ENCODE measurements around the gene ADGRD1.

ADGRD1 gene

DNA sequence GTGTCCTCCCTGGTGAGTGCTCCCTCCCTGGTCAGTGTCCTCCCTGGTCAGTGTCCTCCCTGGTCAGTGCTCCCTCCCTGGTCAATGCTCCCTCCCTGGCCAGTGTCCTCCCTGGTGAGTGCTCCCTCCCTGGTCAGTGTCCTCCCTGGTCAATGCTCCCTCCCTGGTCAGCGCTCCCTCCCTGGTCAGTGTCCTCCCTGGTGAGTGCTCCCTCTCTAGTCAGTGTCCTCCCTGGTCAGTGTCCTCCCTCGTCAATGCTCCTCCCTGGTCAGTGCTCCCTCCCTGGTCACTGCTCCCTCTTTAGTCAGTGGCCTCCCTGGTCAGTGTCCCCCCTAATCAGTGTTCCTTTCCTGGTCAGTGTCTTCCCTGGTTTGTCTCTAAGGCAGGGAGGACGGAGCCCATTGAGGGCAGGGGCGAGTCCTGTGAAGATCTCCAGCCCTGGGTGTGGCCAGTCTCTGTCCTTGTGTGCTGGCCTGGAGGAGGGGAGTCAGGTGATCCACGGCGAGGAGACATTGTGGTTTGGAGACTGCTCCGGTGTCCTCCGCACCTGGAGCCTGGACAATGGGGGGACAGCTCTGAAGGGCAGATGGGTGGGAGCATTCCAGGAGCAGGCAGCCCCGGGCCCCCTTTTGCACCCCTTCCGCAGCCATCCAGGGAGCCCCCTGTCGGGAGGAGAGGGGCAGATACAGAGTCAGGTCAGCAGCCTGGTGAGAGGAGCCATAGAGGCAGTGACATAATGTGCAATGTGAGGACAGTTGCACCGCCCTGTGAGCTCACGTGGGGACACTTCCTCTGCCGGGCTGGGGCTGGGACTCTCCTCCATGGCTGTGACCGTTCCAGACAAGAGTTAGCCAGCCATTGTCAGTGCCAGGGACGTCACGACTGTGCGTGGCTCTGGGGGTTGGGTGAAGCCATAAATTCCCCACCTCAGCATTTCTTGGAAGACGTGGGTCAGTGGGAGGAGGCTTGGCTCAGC lies 93.4 kb downstream of the ADGRD1 start:
- Mint-ChIP-seq H3K4me1 (ENCODE audit: low read depth) (no peaks in the 10 kb centered on the region), H3K4me3 (no peak overlapping the region), H3K36me3 (ENCODE audit: low read depth) (no peaks in the 10 kb centered on the region), H3K27ac (no peak overlapping the region), H3K27me3 (ENCODE audit: low read depth) (no peaks in the 10 kb centered on the region), H3K9me3 (no peaks in the 10 kb centered on the region)

DNA sequence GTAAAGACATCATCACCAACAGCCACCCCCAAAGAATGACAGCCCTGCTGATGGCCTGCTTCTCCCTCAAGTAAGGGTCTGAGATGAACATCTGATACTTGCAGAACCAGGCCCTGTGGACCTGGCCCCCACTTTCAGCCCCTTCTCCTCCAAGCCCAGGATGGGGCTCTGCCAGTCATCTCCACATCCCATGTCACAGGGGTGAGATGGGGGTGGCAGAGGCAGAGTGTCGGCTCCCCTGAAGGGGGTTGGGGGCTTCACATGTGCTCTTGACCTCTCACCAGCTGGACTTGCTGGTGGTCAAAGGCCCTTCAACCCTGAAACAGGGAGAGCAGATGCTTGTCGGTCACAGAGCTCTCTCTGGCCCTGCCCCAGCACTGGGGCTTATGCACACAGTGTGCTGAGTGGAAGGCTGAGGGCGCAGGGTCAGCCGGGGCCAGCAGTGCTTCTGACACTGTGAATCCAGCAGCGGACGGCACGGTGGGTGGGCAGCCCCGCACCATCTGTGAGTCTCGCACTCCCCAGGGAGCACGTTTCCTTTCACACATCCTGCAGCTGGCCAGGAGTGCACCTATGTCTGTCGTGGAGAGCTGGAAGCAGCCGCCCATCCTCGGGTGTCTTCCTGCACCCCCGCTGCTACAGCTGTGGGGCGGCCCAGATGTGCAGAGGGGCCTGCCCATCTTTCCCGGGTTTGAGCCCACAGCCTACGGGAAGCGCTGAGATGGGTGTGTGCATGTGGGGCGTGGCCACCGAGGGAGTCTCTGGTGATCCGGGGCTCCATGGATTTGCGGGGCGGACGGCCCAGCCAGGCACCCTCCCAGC lies 94.3 kb downstream of the ADGRD1 start:
- no peaks in the 10 kb centered on the region for H3K36me3 Mint-ChIP-seq (ENCODE audit: low read depth)
- H3K27me3 Mint-ChIP-seq (ENCODE audit: low read depth) = no peaks in the 10 kb centered on the region
- no peaks in the 10 kb centered on the region for H3K9me3 Mint-ChIP-seq
- no peak overlapping the region for H3K4me3 Mint-ChIP-seq
- no peaks in the 10 kb centered on the region for H3K4me1 Mint-ChIP-seq (ENCODE audit: low read depth)
- no peak overlapping the region for H3K27ac Mint-ChIP-seq

DNA sequence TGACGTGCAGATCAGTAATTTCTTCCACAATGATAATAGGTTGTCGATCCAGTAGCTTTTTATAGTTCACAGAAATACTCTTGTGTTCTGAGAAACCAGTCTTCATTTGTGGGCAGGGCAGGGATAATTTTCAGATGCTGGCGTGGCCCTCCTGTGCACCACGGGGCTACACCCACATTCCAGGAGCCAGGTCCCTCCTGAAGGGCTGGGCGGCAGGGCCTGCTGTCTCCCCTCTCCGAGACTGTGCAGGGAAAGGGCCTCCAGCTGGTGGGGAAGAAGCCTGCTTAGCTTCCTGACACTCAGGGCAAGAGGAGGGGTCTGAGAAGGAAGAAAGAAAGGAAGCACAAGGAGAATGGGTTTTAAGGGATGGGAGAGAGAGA lies 94.9 kb downstream of the ADGRD1 start:
- Mint-ChIP-seq H3K4me3 (no peak overlapping the region), H3K9me3 (no peaks in the 10 kb centered on the region), H3K27me3 (ENCODE audit: low read depth) (no peaks in the 10 kb centered on the region), H3K4me1 (ENCODE audit: low read depth) (no peaks in the 10 kb centered on the region), H3K36me3 (ENCODE audit: low read depth) (no peaks in the 10 kb centered on the region), H3K27ac (no peak overlapping the region)

DNA sequence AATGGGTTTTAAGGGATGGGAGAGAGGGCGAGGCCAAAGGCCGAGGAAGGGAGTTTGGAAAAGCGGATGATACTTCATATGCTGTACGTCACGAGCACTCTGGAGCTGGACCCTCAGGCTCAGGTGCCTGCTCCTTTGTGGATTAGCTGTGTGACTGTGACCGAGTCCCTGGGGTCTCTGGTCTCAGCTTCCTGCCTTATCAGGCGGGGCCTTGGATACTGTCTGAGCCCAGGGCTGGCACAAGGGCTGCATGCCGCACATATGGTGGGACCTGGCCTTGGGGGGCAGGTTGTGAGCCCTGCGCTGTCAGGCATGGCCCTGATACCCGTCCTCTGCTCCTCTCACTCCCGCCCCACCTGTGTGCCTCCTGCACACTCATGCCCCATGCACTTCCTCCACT lies 95.3 kb downstream of the ADGRD1 start:
- Mint-ChIP-seq H3K27me3 (ENCODE audit: low read depth) (no peaks in the 10 kb centered on the region), H3K4me1 (ENCODE audit: low read depth) (no peaks in the 10 kb centered on the region), H3K9me3 (no peaks in the 10 kb centered on the region), H3K4me3 (no peak overlapping the region), H3K27ac (no peak overlapping the region), H3K36me3 (ENCODE audit: low read depth) (no peaks in the 10 kb centered on the region)

DNA sequence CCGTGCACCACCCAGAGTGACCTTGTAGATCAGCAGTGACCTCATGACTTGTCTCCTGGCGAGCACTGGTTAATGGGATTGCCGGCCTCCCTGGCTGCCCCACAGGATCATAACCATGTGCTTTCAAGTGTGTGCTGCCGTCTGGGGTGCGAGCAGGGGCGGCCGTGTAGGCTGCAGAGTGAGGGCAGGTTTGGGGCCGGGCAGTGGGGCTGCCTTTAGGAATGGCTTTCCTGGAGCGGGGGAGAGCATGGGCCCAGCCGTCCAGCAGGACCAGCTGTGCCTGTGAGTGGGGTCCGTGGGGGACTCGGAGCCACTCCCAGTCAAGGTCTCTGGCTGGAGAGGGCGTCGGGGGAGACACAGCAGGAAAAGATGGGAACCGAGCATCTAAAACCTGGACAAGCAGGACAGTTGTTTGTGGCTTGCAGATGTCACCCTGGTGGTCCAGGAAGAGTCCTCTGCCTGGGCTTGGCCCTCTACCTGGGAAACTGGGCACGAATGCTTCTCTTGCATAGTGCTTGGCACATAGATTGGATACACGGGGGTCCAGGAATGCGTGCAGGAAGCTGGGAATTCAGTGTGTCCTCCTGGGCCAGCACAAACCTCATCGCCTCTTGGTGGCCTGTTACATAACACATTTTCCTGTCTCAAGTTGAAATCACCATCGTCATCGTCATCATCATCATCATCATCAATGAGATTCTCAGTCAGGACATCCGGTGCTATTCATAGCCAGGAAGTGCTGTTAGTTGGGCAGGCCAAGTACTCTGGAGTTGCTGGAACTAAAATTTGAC lies 96.0 kb downstream of the ADGRD1 start:
- Mint-ChIP-seq H3K27me3 (ENCODE audit: low read depth) (no peaks in the 10 kb centered on the region), H3K9me3 (no peaks in the 10 kb centered on the region), H3K27ac (no peak overlapping the region), H3K4me1 (ENCODE audit: low read depth) (no peaks in the 10 kb centered on the region), H3K4me3 (no peak overlapping the region), H3K36me3 (ENCODE audit: low read depth) (no peaks in the 10 kb centered on the region)

DNA sequence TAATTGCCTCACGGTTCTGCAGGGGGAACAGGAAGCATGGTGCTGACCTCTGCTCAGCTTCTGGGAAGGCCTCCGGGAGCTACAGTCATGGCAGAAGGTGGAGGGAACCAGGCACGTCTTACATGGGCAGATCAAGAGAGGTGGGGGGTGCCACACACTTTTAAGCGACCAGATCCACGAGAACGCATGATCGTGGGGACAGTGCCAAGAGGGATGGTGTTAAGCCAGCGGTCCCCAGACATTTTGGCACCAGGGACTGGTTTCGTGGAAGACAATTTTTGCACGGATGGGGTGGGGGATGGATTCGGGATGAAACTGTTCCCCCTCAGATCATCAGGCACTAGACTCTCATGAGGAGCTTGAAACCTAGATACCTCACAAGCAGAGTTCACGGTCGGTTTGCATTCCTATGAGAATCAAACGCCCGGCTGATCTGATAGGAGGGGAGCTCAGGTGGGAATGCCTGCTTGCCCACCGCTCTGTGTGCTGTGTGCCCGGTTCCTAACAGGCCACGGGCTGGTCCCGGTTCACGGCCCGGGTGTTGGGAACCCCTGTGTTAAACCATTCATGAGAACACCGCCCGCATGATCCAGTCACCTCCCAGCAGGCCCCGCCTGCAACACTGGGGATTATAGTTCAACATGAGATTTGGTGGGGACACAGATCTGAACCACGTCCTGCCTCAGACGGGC lies 96.9 kb downstream of the ADGRD1 start:
- Mint-ChIP-seq H3K4me1 (ENCODE audit: low read depth) (no peaks in the 10 kb centered on the region), H3K27ac (no peak overlapping the region), H3K4me3 (no peak overlapping the region), H3K36me3 (ENCODE audit: low read depth) (no peaks in the 10 kb centered on the region), H3K9me3 (no peaks in the 10 kb centered on the region), H3K27me3 (ENCODE audit: low read depth) (peaks cover 6% of the 10 kb centered on the region)

DNA sequence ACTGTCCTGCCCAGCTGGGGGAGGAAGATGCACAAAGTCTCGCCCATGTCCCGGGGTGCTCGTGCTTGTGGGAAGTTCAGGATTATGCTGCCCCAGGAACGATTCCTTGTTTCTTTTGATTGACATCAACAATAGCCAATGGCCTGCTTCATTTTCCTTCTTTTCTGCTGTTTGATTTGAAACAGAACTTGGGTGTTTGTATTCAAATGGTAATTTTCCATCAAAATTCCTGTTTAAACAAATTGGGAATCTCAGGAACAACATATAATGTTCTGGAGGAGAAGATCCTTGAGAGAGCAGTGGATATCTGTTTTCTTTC lies 97.4 kb downstream of the ADGRD1 start:
- Mint-ChIP-seq H3K27ac (no peak overlapping the region), H3K4me3 (no peak overlapping the region), H3K27me3 (ENCODE audit: low read depth) (peaks cover 6% of the 10 kb centered on the region), H3K9me3 (no peaks in the 10 kb centered on the region), H3K36me3 (ENCODE audit: low read depth) (no peaks in the 10 kb centered on the region), H3K4me1 (ENCODE audit: low read depth) (no peaks in the 10 kb centered on the region)

DNA sequence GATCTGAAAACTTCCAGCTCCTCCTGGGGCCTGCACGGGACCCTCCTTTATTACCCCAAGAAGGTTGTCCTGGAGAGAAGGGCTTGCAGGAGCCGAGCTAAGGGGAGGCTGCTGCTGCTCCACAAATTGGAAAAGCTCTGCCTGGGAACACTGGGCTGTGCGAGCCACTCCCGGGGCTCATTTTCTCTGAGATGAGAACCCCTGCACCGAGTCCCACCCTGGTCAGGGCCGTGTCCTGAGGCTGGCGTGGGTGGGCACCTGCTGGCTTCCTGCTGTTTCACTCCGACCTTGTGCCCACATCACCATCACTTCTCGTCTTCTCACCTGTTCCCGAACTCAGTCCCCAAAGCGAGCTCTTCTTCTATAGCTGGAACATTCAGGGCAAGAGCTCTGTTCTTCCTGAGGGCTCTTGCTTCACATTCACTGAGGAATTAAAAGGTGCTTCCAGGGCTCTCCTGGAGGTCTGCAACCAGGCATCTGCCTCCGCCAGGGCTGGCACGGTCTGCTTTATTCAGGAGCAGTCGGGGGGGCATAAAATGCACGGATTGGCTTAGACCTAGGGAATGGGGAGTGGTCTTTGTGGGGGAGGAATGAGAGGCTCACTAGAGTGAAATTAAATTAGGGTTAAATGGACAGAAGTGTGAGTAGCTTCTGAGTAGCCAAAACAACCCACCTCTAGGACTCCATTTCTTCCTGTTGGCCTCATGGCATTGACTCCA lies 98.5 kb downstream of the ADGRD1 start:
- Mint-ChIP-seq H3K36me3 (ENCODE audit: low read depth) (no peaks in the 10 kb centered on the region), H3K4me1 (ENCODE audit: low read depth) (no peaks in the 10 kb centered on the region)

DNA sequence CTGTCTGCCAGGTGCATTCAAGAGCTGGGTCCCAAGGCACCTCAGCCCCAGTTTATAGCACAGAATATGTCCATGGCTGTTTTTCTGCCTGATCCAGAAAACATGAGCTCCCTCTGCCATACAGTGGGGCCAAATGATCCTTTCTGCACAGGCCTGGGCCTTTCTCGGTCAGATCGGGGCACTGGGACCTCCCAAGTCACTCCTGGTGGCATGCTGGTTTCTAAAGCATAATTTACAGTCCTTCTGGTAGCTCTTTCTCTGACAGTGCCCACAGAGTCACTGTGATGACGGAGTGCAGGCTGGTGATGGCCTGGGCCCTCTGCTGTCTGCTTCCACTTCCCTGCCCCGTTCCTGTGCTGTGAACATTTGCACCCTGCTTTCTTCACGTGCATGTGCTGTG lies 99.2 kb downstream of the ADGRD1 start:
- peaks cover 14% of the 10 kb centered on the region for H3K27me3 Mint-ChIP-seq (ENCODE audit: low read depth)
- H3K36me3 Mint-ChIP-seq (ENCODE audit: low read depth) = no peaks in the 10 kb centered on the region
- H3K27ac Mint-ChIP-seq = no peak overlapping the region
- no peaks in the 10 kb centered on the region for H3K9me3 Mint-ChIP-seq
- no peak overlapping the region for H3K4me3 Mint-ChIP-seq
- no peaks in the 10 kb centered on the region for H3K4me1 Mint-ChIP-seq (ENCODE audit: low read depth)

More for the DNA sequence above, 98.5 kb downstream of the ADGRD1 start:
- Mint-ChIP-seq H3K9me3 (no peaks in the 10 kb centered on the region), H3K27ac (no peak overlapping the region), H3K4me3 (no peak overlapping the region), H3K27me3 (ENCODE audit: low read depth) (peaks cover 10% of the 10 kb centered on the region)

DNA sequence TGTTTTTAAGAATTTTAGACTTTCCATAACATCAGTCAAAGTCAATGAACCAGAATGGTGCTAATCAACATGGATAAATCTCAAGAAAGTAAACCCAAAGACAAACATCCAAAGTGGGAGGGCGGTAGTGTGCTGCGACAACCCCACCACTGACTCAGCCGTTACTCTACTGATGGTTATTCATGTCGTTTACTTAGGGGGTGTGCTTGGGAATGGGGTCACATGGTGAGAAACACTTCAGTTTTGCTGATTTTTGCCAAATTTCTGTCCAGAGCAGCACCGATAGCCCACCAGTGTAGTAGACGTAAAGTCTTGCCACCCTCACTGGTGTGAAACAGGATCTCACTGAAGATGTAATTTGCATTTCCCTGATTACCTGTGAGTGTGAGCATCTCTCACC lies 99.9 kb downstream of the ADGRD1 start:
- Mint-ChIP-seq H3K4me1 (ENCODE audit: low read depth) (no peaks in the 10 kb centered on the region), H3K27ac (no peak overlapping the region), H3K9me3 (no peaks in the 10 kb centered on the region)

DNA sequence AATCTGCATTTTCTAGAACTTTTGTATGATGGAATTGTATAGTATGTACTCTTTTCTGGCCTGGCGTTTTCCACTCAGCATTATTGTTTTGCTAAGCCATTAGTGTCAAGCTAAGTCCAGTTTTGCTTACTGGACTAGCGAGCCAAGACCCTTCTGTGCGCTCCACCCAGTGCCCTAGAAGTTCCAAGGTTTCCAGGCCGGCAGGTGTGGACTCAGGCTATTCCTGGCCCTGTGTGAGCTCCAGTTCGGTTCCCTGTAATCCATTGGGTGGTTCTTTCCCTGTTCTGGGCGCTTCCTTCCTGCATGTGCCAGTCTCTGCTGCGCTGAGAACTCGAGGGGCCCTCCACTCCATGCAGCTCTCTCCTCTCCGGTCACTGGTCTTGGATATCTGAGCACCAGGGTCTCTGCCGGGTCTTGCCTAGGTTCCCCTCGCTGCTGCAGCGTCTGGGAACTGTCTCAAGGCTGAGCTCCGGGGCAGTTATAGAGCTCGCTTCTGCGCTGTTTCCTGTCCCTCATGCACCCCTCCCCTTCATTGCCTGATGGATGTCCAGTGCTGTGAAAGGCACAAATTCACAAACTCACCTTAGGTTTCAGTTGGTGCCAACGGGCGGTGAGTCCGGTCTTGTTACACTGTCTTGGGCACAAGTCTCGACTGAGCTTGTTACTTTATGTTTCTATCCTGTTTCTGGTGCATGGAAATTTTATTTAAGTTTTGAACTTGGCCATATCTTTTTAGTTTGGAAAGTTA lies 100.8 kb downstream of the ADGRD1 start:
- Mint-ChIP-seq H3K4me3 (no peak overlapping the region), H3K4me1 (ENCODE audit: low read depth) (no peaks in the 10 kb centered on the region), H3K36me3 (ENCODE audit: low read depth) (no peaks in the 10 kb centered on the region), H3K27me3 (ENCODE audit: low read depth) (peaks cover 15% of the 10 kb centered on the region), H3K9me3 (no peaks in the 10 kb centered on the region), H3K27ac (no peak overlapping the region)

More for the DNA sequence above, 99.9 kb downstream of the ADGRD1 start:
- Mint-ChIP-seq H3K4me3 (no peak overlapping the region), H3K36me3 (ENCODE audit: low read depth) (no peaks in the 10 kb centered on the region), H3K27me3 (ENCODE audit: low read depth) (peaks cover 15% of the 10 kb centered on the region)

DNA sequence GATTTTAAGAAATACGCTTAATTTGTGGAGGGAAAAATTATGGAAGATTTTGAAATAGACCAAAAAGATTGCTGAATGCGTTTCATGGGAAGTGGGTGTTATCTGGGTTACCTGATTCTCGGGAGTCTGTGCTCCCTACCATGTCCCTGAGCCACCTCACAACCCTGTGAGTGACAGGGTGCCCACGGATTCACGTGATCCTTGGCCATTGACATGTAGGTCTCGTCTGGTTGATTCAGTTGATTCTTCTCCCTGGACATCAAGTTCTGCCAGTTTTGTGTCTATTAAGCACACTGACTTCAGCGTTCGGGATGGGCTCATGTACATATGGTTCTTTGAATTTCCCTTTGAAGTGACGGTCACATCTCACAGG lies 101.4 kb downstream of the ADGRD1 start:
- H3K9me3 Mint-ChIP-seq = no peaks in the 10 kb centered on the region
- no peak overlapping the region for H3K4me3 Mint-ChIP-seq
- H3K27ac Mint-ChIP-seq = no peak overlapping the region
- no peaks in the 10 kb centered on the region for H3K36me3 Mint-ChIP-seq (ENCODE audit: low read depth)
- H3K27me3 Mint-ChIP-seq (ENCODE audit: low read depth) = peaks cover 15% of the 10 kb centered on the region
- H3K4me1 Mint-ChIP-seq (ENCODE audit: low read depth) = no peaks in the 10 kb centered on the region

DNA sequence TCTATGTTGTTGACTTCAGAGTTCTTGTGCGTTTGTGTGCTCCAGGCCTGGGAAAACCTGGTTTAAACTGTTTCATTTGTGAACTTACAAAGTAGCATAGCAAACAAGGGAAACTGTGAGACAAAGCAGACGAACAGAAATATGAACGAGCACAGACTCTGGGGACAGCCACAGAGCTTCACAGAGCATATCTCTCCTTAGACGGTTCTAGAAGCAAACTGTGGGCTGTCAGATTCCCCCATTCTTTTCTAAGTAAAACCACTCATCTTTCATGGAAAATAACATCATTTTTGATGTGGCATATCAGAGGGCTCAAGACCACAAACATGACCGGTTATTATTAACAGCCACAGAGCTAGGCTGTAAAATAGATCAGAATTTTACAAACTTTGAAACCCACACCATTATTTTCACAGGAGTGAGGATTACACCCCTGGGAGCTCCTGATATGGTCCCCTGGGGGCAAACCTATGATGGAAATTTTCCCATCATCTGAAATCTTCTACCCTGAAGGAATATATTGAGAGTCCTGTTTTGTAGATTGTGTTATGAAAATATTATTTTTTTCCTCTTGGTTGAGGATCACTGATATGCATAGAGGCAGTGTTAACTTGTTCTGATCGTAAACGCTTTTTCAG lies 102.0 kb downstream of the ADGRD1 start:
- Mint-ChIP-seq H3K27me3 (ENCODE audit: low read depth) (peaks cover 15% of the 10 kb centered on the region), H3K9me3 (no peaks in the 10 kb centered on the region), H3K27ac (no peak overlapping the region), H3K4me3 (no peak overlapping the region), H3K36me3 (ENCODE audit: low read depth) (no peaks in the 10 kb centered on the region), H3K4me1 (ENCODE audit: low read depth) (no peaks in the 10 kb centered on the region)
